Cardiac muscle cell (in vitro differentiated cells and primary cell): ENCODE results near the gene KHDC4. TPM values are rescaled to one million over a fixed set of nuclear protein-coding genes. Genes with fewer than 3 reads are reported as not detected.

Experiments used
- DNase-seq, 2 donors: peaks; one replicate each; pipeline versions ENCODE4 v3.0.0 to v3.0.0-alpha.2; 2010 to 2017; ENCODE audit warnings: low read depth in 1 of 2, low spot score in 1 of 2
- H3K27ac ChIP-seq: fragments of 200-600 bp; sonication (generic); 2 replicates; pipeline ENCODE4 v1.5.1; 2016
- H3K27me3 ChIP-seq: fragments of 200-600 bp; sonication (generic); 2 replicates; pipeline ENCODE4 v1.6.0; 2016; ENCODE audit warnings: control low read depth
- H3K36me3 ChIP-seq: fragments of 200-600 bp; sonication (generic); 2 replicates; pipeline ENCODE4 v1.5.1; 2016; ENCODE audit warnings: control low read depth
- H3K4me1 ChIP-seq: fragments of 200-600 bp; sonication (generic); 2 replicates; pipeline ENCODE4 v1.8.1; 2017; ENCODE audit warnings: low read depth, mild to moderate bottlenecking, mixed run types
- H3K4me3 ChIP-seq: fragments of 200-600 bp; sonication (generic); 2 replicates; pipeline ENCODE4 v1.5.1; 2016; ENCODE audit warnings: mild to moderate bottlenecking
- H3K9me3 ChIP-seq: fragments of 200-600 bp; sonication (generic); 2 replicates; pipeline ENCODE4 v1.5.1; 2017; ENCODE audit warnings: low read depth, mild to moderate bottlenecking, control low read depth
- CTCF ChIP-seq: IDR thresholded peaks from 2 replicates; pipeline ENCODE4 v1.5.1; 2012; ENCODE audit warnings: low read depth, mild to moderate bottlenecking, low read length
- polyA plus RNA-seq: library from polyadenylated mRNA; unstranded; fragments of >200 nt; fragmentation: Nextera tagmentation; extraction: Ambion mirVana; gene quantifications from 2 replicates; pipeline ENCODE4 v1.2.1, GENCODE V29; 2016
- total RNA-seq: library from RNA; depleted of rRNA; stranded (reverse); fragments of >200 nt; gene quantifications from 2 replicates; pipeline ENCODE4 v1.2.3, GENCODE V29; 2016

Gene KHDC4
- total and polyA plus RNA-seq, 2 experiments from 2014 or later: 26.6 to 86.4 TPM

GRCh38 chr1:155918660-155919059, 15.6 kb downstream of the KHDC4 start:
- H3K9me3 ChIP-seq: no peaks in the 10 kb centered on the region
- no peak overlapping the region for H3K4me3 ChIP-seq
- no peak for TF ChIP-seq CTCF
- H3K4me1 ChIP-seq: no peaks in the 10 kb centered on the region
- no peak for DNase-seq
- H3K27me3 ChIP-seq: no peaks in the 10 kb centered on the region
- H3K36me3 ChIP-seq: peaks cover 84% of the 10 kb centered on the region
- peak overlapping the region; percentile 17 for H3K27ac ChIP-seq

DNA sequence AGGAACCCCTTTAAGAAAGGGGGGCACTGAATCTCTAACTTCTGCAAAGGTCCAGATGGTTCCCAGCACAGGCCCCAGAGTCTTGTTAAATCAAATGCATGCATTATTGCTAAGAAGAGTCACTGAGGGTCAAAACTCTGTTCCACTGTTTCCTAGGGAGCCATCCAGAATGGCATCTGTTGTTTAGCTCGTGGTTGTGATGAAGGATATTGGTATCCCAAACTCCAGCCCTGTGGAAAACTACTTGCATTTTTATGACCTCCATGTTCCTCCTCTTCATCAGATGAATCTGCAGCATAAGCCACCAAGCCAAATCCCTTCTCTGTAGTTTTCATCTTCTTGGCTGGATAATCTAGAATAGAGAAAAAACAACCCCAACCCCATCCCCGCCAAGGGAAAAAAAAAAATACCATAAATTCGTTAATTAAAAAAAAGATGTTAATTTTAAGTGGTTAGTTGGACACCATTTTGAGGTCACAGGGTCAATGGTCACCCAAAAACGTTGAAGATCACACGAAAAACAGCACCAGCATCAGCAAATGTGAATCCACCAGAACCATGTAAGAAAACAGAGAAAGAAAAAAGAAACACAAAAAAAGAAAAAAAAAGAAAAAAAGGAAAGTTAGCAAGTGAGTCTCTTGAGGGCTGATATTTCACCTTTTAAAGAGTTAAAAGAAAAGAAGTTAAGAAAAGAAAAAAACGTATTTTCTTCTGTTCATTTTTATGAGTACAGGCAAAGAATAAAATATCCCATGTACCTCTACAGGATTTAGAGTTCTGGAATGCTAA, 20.1 kb downstream of the KHDC4 start:
- Histone ChIP-seq H3K36me3 (peaks cover 60% of the 10 kb centered on the region), H3K27ac (peak overlapping the region; percentile 69)
- DNase-seq: no peak

DNA sequence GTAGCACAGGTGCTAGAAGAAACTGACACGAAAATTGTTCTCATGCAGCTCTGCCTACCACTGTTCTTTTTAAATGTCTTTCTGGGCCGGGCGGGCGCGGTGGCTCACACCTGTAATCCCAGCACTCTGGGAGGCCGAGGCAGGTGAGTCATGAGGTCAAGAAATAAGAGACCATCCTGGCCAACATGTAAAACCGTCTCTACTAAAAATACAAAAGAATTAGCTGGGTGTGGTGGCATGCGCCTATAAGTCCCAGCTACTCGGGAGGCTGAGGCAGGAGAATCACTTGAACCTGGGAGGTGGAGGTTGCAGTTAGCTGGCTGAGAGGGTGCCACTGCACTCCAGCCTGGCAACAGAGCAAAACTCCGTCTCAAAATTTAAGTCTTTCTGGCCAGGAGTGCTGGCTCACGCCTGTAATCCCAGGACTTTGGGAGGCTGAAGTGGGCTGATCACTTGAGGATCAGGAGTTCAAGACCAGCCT, 22.1 kb downstream of the KHDC4 start:
- H3K36me3 ChIP-seq: peaks cover 44% of the 10 kb centered on the region
- DNase-seq: no peak

More for the DNA sequence above, 20.1 kb downstream of the KHDC4 start:
- no peaks in the 10 kb centered on the region for H3K4me1 ChIP-seq
- TF ChIP-seq CTCF: no peak
- H3K4me3 ChIP-seq: no peak overlapping the region
- no peaks in the 10 kb centered on the region for H3K9me3 ChIP-seq
- no peaks in the 10 kb centered on the region for H3K27me3 ChIP-seq

GRCh38 chr1:155911156-155912055, 22.8 kb downstream of the KHDC4 start, which contains the start of gene RIT1:
RIT1 (minus strand) TSS chr1:155911349; CDS start chr1:155910761, 588 bp downstream.
- TF ChIP-seq CTCF: no peak
- peak; percentile 81 to 90 for DNase-seq
- peak within 1 kb of the TSS; percentile 85 for H3K27ac ChIP-seq
- no peaks in the 10 kb centered on the region for H3K9me3 ChIP-seq
- H3K4me3 ChIP-seq: peak within 1 kb of the TSS; percentile 91
- H3K36me3 ChIP-seq: peaks cover 37% of the 10 kb centered on the region
- no peaks in the 10 kb centered on the region for H3K4me1 ChIP-seq
- no peaks in the 10 kb centered on the region for H3K27me3 ChIP-seq

More for the DNA sequence above, 22.1 kb downstream of the KHDC4 start:
- H3K27ac ChIP-seq: peak overlapping the region; percentile 85
- H3K4me3 ChIP-seq: no peak overlapping the region
- no peak for TF ChIP-seq CTCF
- H3K9me3 ChIP-seq: no peaks in the 10 kb centered on the region
- no peaks in the 10 kb centered on the region for H3K4me1 ChIP-seq
- no peaks in the 10 kb centered on the region for H3K27me3 ChIP-seq

DNA sequence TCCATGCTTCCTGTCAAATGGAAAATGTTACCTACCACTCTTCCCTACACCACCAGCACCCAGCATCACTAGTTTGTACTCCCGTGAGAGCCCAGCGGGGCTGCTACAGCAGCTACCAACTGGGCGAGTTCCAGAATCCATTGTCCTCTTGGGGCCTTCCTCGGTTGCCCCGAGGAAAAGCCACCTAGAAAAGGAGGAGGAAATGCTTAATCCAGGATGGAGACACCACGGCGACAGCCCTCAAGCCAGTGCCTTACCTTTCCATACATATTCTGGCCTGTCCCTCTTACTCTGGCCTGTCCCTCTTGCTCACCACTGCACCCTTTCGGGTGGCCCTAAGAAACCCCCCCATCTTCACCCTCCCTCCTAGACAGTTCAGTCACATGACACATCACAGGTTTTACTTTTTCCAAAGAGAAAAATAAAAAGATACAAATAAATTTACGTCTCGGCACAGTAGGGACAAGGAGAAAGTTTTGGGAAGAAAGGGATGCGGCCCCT, 23.5 kb downstream of the KHDC4 start:
- H3K4me1 ChIP-seq: no peaks in the 10 kb centered on the region
- peaks cover 33% of the 10 kb centered on the region for H3K36me3 ChIP-seq
- H3K4me3 ChIP-seq: peak overlapping the region; percentile 91
- peak overlapping the region; percentile 85 for H3K27ac ChIP-seq
- no peaks in the 10 kb centered on the region for H3K27me3 ChIP-seq
- peak; percentile 14 for TF ChIP-seq CTCF
- DNase-seq: peak; percentile 26 to 37
- H3K9me3 ChIP-seq: no peaks in the 10 kb centered on the region
